ENCODE results near the gene RNF214.
A peak's percentile ranks its signal among the peaks of the same experiment; 100 is the strongest.

Gene RNF214

GRCh38 chr11:117328375-117329010 is 96.0 kb downstream of the RNF214 start:
- DNase-seq (ENCODE audit: insufficient read length, low spot score), result no peak
- FAIRE-seq, result no peak
- TF ChIP-seq CTCF (IDR thresholded peaks at IDR 0.05; ENCODE audit: insufficient read depth, missing control alignments), result no peak

- DNase-seq (ENCODE audit: insufficient read length, low spot score) (no peak), FAIRE-seq (no peak)
- TF ChIP-seq CTCF (IDR thresholded peaks at IDR 0.05; ENCODE audit: insufficient read depth, missing control alignments), result no peak
Observed at GRCh38 chr11:117332843-117333242, 100.4 kb downstream of the RNF214 start.

- FAIRE-seq, result peak; percentile 77
- TF ChIP-seq CTCF (IDR thresholded peaks at IDR 0.05; ENCODE audit: insufficient read depth, missing control alignments), result no peak
Observed at GRCh38 chr11:117333917-117334316, 101.4 kb downstream of the RNF214 start.

GRCh38 chr11:117334896-117335295 is 102.4 kb downstream of the RNF214 start:
- DNase-seq (ENCODE audit: insufficient read length, low spot score) (no peak), FAIRE-seq (peak; percentile 69)
- TF ChIP-seq CTCF (IDR thresholded peaks at IDR 0.05; ENCODE audit: insufficient read depth, missing control alignments), result no peak

More at GRCh38 chr11:117333917-117334316, 101.4 kb downstream of the RNF214 start:
- DNase-seq (ENCODE audit: insufficient read length, low spot score), result no peak

- no peak for TF ChIP-seq CTCF (IDR thresholded peaks at IDR 0.05; ENCODE audit: insufficient read depth, missing control alignments)
- FAIRE-seq (no peak), DNase-seq (ENCODE audit: insufficient read length, low spot score) (no peak)
Observed at GRCh38 chr11:117335399-117335798, 102.9 kb downstream of the RNF214 start.

Data from D721Med (cell line).